Measurements from ENCODE around the gene BMPR1B.

Gene BMPR1B

DNA sequence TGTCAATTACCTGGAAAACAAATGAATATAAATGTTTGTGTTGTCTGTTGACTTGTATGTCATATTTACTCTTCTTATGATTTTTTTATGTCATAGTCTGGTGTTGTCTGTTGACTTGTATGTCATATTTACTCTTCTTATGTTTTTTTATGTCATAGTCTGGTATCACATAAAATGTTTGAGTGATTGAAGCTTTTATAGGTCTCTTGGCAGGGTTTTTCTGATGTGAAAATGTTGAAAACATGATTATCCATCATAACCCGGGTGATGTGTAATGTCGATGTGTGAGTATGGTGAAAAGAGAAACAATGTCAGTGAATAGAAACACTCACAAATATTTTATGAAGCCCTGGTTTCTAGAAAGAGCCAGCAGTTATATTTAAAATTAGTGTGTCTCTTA, 335.7 kb downstream of the BMPR1B start:
- Histone ChIP-seq H2AK5ac (ENCODE audit: low read length) (no peak overlapping the region), H3K9ac (ENCODE audit: low read length) (no peak overlapping the region), H2BK120ac (ENCODE audit: insufficient read depth, low read length, poor library complexity) (no peak overlapping the region), H3K4me2 (ENCODE audit: low read length) (no peak overlapping the region), H3K18ac (ENCODE audit: low read length) (no peak overlapping the region), H2AFZ (ENCODE audit: insufficient read depth, low read length, poor library complexity) (no peak overlapping the region), H3K14ac (ENCODE audit: low read length) (no peak overlapping the region), H3K79me1 (ENCODE audit: low read length) (no peaks in the 10 kb centered on the region), H3K4me1 (ENCODE audit: control insufficient read depth in 1 of 2, insufficient read depth in 2 of 2, low read length in 2 of 2) (no peaks in the 10 kb centered on the region), H3K4ac (ENCODE audit: low read depth, low read length) (no peak overlapping the region), H3K9me3 (ENCODE audit: insufficient read depth, low read depth, low read length) (no peaks in the 10 kb centered on the region), H3K4me3 (ENCODE audit: low read depth, low read length) (no peak overlapping the region), H3K27ac (ENCODE audit: low read depth, low read length) (no peak overlapping the region), H4K91ac (ENCODE audit: low read depth, low read length) (no peak overlapping the region), H3K27me3 (ENCODE audit: insufficient read depth, low read length) (no peaks in the 10 kb centered on the region), H4K12ac (ENCODE audit: low read depth, low read length) (no peak overlapping the region), H2BK5ac (ENCODE audit: low read depth, low read length, poor library complexity) (no peak overlapping the region), H3K36me3 (ENCODE audit: control insufficient read depth in 1 of 2, insufficient read depth in 2 of 2, low read length in 2 of 2) (no peaks in the 10 kb centered on the region), H2BK12ac (ENCODE audit: low read length) (no peak overlapping the region), H3K23ac (ENCODE audit: low read length) (no peak overlapping the region), H3K79me2 (ENCODE audit: control insufficient read depth, insufficient read depth, low read length, poor library complexity) (no peaks in the 10 kb centered on the region), H4K8ac (ENCODE audit: low read depth, low read length) (no peak overlapping the region)
- DNase-seq: no peak
- no CpG with 5 or more reads among the region's 2 CpGs for WGBS (ENCODE audit: extremely low coverage, insufficient coverage, insufficient read length)

DNA sequence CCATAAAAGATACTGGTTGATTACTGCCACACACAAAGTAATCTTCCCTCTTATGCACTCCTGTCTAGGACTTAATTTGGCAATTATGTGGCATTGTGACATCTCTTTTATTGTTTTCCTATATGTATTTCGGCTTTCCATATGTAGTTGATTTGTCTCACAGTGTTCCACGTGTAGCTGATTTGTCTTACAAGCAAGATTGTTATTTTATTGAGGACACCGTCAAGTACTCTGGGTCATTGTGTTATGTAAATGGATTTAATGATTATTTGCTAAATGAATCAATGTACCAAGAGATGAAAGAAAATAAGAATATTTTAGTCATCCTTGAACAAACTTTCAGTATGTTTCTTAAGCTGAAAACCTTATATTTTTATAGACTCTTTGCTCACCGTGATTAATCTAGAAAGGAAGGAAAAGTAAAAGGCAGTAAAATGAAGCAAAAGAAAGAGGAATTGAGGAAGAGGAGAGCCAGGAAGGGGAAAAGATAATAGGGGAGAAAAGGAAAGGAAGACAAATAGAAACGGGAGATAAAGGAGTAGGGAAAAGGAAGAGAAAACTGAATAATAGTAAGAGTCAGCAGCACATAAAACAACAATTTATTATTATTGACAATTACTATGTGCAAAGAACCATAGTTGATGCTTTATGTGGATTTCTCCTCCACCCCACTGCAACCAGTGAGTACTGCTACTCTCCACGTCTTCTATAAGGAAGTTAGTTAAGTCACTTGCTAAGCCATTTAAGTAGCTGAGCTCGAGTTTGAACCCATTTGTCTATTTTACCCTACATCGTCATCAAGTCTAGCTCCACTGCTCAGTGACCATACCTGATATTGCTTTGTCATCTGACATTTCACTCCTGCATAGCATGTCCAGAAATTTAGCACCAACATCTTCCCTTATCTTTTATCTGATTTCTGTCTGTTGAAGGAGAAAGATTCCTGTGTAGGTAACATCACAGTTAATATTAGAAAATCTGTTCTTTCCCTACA, 336.5 kb downstream of the BMPR1B start:
- Histone ChIP-seq H2AFZ (ENCODE audit: insufficient read depth, low read length, poor library complexity) (no peak overlapping the region), H3K4me2 (ENCODE audit: low read length) (no peak overlapping the region), H4K12ac (ENCODE audit: low read depth, low read length) (no peak overlapping the region), H3K4me1 (ENCODE audit: control insufficient read depth in 1 of 2, insufficient read depth in 2 of 2, low read length in 2 of 2) (no peaks in the 10 kb centered on the region), H3K36me3 (ENCODE audit: control insufficient read depth in 1 of 2, insufficient read depth in 2 of 2, low read length in 2 of 2) (no peaks in the 10 kb centered on the region), H3K23ac (ENCODE audit: low read length) (no peak overlapping the region), H4K8ac (ENCODE audit: low read depth, low read length) (no peak overlapping the region), H3K79me2 (ENCODE audit: control insufficient read depth, insufficient read depth, low read length, poor library complexity) (no peaks in the 10 kb centered on the region), H3K14ac (ENCODE audit: low read length) (no peak overlapping the region), H2AK5ac (ENCODE audit: low read length) (no peak overlapping the region), H2BK5ac (ENCODE audit: low read depth, low read length, poor library complexity) (no peak overlapping the region), H3K27me3 (ENCODE audit: insufficient read depth, low read length) (no peaks in the 10 kb centered on the region), H3K18ac (ENCODE audit: low read length) (no peak overlapping the region), H3K27ac (ENCODE audit: low read depth, low read length) (no peak overlapping the region), H4K91ac (ENCODE audit: low read depth, low read length) (no peak overlapping the region), H3K9ac (ENCODE audit: low read length) (no peak overlapping the region), H3K79me1 (ENCODE audit: low read length) (no peaks in the 10 kb centered on the region), H3K4me3 (ENCODE audit: low read depth, low read length) (no peak overlapping the region), H3K4ac (ENCODE audit: low read depth, low read length) (no peak overlapping the region), H3K9me3 (ENCODE audit: insufficient read depth, low read depth, low read length) (no peaks in the 10 kb centered on the region), H2BK120ac (ENCODE audit: insufficient read depth, low read length, poor library complexity) (no peak overlapping the region), H2BK12ac (ENCODE audit: low read length) (no peak overlapping the region)
- WGBS (ENCODE audit: extremely low coverage, insufficient coverage, insufficient read length): no CpG with 5 or more reads among the region's 8 CpGs
- no peak for DNase-seq

DNA sequence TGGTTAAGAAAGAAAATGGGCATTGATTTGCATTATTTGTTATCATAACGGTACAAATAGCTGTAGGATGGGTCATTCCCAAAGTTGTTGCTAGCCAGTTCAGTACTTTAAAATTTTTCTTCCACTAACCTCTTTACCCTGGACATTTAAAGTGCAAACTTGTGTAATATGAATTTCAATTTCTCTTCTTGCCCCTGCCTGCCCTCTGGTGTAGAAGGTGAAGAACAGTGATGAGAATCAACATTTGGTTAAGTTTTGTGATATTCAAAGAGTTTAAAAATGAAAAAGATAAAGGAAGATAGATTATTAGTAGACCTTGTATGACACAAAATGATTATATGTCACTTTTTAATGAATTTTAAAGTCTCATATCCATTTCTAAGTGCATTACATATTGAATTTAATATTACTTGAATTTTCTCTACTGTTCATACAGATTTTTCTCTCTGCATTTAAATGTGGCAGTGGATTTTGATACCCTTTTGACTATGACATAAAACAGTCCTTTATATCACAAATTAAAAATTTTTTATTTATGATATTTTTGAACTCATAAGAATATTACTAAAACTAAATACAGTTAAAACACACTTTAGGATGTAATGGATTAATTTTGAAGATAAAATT, 337.7 kb downstream of the BMPR1B start:
- DNase-seq: peak in 1 of 2 donors; percentile 64

DNA sequence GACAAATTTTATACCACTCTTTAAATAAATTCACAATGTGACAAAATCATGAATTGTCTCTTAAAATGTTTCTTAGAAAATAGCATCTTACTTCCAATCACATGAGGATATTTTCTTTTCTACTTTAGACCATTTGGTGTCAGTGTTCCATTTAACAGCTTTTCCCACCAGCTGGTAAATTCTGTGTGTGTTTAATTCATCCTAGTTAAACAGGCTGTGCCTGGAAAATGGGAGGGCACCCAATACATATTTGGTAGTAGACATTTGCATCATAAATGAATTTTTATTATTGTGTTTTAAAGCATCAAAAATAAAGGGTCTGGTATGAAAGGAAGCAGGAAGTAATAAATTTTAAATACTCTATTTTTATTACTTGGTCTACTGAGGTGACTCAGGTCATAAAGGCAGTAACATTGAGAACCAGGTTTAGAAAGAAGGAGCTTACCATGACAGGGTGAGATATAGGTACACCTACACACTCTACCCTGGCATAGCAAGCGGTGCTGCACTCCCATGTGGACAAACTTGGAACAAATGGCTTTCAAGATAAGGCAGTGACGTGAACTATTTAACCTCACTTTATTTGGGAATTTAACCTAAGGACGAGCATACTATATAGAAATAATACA, 344.5 kb downstream of the BMPR1B start:
- H4K91ac ChIP-seq (ENCODE audit: low read depth, low read length): no peak overlapping the region
- H3K14ac ChIP-seq (ENCODE audit: low read length): no peak overlapping the region
- no peak overlapping the region for H4K12ac ChIP-seq (ENCODE audit: low read depth, low read length)
- H3K4me2 ChIP-seq (ENCODE audit: low read length): no peak overlapping the region
- no peaks in the 10 kb centered on the region for H3K27me3 ChIP-seq (ENCODE audit: insufficient read depth, low read length)
- DNase-seq: no peak
- no peak overlapping the region for H2BK120ac ChIP-seq (ENCODE audit: insufficient read depth, low read length, poor library complexity)
- H3K79me2 ChIP-seq (ENCODE audit: control insufficient read depth, insufficient read depth, low read length, poor library complexity): no peaks in the 10 kb centered on the region
- no CpG with 5 or more reads among the region's 3 CpGs for WGBS (ENCODE audit: extremely low coverage, insufficient coverage, insufficient read length)
- no peak overlapping the region for H4K8ac ChIP-seq (ENCODE audit: low read depth, low read length)
- H3K79me1 ChIP-seq (ENCODE audit: low read length): no peaks in the 10 kb centered on the region
- H3K23ac ChIP-seq (ENCODE audit: low read length): no peak overlapping the region
- no peaks in the 10 kb centered on the region for H3K9me3 ChIP-seq (ENCODE audit: insufficient read depth, low read depth, low read length)
- H3K36me3 ChIP-seq (ENCODE audit: control insufficient read depth in 1 of 2, insufficient read depth in 2 of 2, low read length in 2 of 2): no peaks in the 10 kb centered on the region
- H2AK5ac ChIP-seq (ENCODE audit: low read length): no peak overlapping the region
- H3K18ac ChIP-seq (ENCODE audit: low read length): no peak overlapping the region
- no peak overlapping the region for H3K9ac ChIP-seq (ENCODE audit: low read length)
- H3K4ac ChIP-seq (ENCODE audit: low read depth, low read length): no peak overlapping the region
- no peak overlapping the region for H3K27ac ChIP-seq (ENCODE audit: low read depth, low read length)
- no peak overlapping the region for H3K4me3 ChIP-seq (ENCODE audit: low read depth, low read length)
- no peaks in the 10 kb centered on the region for H3K4me1 ChIP-seq (ENCODE audit: control insufficient read depth in 1 of 2, insufficient read depth in 2 of 2, low read length in 2 of 2)
- H2BK12ac ChIP-seq (ENCODE audit: low read length): no peak overlapping the region
- H2AFZ ChIP-seq (ENCODE audit: insufficient read depth, low read length, poor library complexity): no peak overlapping the region
- H2BK5ac ChIP-seq (ENCODE audit: low read depth, low read length, poor library complexity): no peak overlapping the region

More for the DNA sequence above, 337.7 kb downstream of the BMPR1B start:
- Histone ChIP-seq H3K27ac (ENCODE audit: low read depth, low read length) (no peak overlapping the region), H2BK120ac (ENCODE audit: insufficient read depth, low read length, poor library complexity) (no peak overlapping the region), H2AK5ac (ENCODE audit: low read length) (no peak overlapping the region), H3K79me1 (ENCODE audit: low read length) (no peaks in the 10 kb centered on the region), H4K91ac (ENCODE audit: low read depth, low read length) (no peak overlapping the region), H3K18ac (ENCODE audit: low read length) (no peak overlapping the region), H4K12ac (ENCODE audit: low read depth, low read length) (no peak overlapping the region), H3K9ac (ENCODE audit: low read length) (no peak overlapping the region), H3K4me3 (ENCODE audit: low read depth, low read length) (no peak overlapping the region), H3K4me1 (ENCODE audit: control insufficient read depth in 1 of 2, insufficient read depth in 2 of 2, low read length in 2 of 2) (no peaks in the 10 kb centered on the region), H3K4me2 (ENCODE audit: low read length) (no peak overlapping the region), H3K14ac (ENCODE audit: low read length) (no peak overlapping the region), H2AFZ (ENCODE audit: insufficient read depth, low read length, poor library complexity) (no peak overlapping the region), H3K79me2 (ENCODE audit: control insufficient read depth, insufficient read depth, low read length, poor library complexity) (no peaks in the 10 kb centered on the region), H3K4ac (ENCODE audit: low read depth, low read length) (no peak overlapping the region), H2BK5ac (ENCODE audit: low read depth, low read length, poor library complexity) (no peak overlapping the region), H2BK12ac (ENCODE audit: low read length) (no peak overlapping the region), H3K36me3 (ENCODE audit: control insufficient read depth in 1 of 2, insufficient read depth in 2 of 2, low read length in 2 of 2) (no peaks in the 10 kb centered on the region), H3K27me3 (ENCODE audit: insufficient read depth, low read length) (no peaks in the 10 kb centered on the region), H3K9me3 (ENCODE audit: insufficient read depth, low read depth, low read length) (no peaks in the 10 kb centered on the region), H3K23ac (ENCODE audit: low read length) (no peak overlapping the region), H4K8ac (ENCODE audit: low read depth, low read length) (no peak overlapping the region)
- no CpG with 5 or more reads among the region's 1 CpG for WGBS (ENCODE audit: extremely low coverage, insufficient coverage, insufficient read length)

Data from trophoblast cell (in vitro differentiated cells and primary cell).